ENCODE results near the gene MAP6. TPM values are rescaled to one million over a fixed set of nuclear protein-coding genes. Genes with fewer than 3 reads are reported as not detected.

Gene MAP6
- total and polyA plus RNA-seq, 12 donors = 1.2 to 9.1 (median 5.8) TPM

GRCh38 chr11:75554258-75555022 is 114.4 kb downstream of the MAP6 start:
- ATAC-seq (peak; percentile 87 to 95 (median 93)), DNase-seq (peak; percentile 93 to 94)
- TF ChIP-seq, protein P1, sequence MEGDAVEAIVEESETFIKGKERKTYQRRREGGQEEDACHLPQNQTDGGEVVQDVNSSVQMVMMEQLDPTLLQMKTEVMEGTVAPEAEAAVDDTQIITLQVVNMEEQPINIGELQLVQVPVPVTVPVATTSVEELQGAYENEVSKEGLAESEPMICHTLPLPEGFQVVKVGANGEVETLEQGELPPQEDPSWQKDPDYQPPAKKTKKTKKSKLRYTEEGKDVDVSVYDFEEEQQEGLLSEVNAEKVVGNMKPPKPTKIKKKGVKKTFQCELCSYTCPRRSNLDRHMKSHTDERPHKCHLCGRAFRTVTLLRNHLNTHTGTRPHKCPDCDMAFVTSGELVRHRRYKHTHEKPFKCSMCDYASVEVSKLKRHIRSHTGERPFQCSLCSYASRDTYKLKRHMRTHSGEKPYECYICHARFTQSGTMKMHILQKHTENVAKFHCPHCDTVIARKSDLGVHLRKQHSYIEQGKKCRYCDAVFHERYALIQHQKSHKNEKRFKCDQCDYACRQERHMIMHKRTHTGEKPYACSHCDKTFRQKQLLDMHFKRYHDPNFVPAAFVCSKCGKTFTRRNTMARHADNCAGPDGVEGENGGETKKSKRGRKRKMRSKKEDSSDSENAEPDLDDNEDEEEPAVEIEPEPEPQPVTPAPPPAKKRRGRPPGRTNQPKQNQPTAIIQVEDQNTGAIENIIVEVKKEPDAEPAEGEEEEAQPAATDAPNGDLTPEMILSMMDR (IDR thresholded peaks at IDR 0.05) = no peak
- Histone ChIP-seq H3K9me3 (no peaks in the 10 kb centered on the region), H3K27ac (peak overlapping the region; percentile 52 to 98 (median 92)), H3K36me3 (no peaks in the 10 kb centered on the region), H3K4me1 (peaks cover 13 to 58% (median 47%) of the 10 kb centered on the region in 9 donors), H3K27me3 (no peaks in the 10 kb centered on the region), H3K4me3 (peak overlapping the region in 7 of 10 donors; percentile 8 to 42 (median 34))
- intact Hi-C loops (cut with DNase I) = loop anchor here in 2 of 10 donors (5.0 to 10.0 kb wide), 2 partner anchors 113 to 590 kb away; partner anchors contain the start of gene MAP6 (in 1 of the 2)
- 11 to 19% methylated on average over 21 of the region's 21 CpGs for WGBS, 2 donors

DNA sequence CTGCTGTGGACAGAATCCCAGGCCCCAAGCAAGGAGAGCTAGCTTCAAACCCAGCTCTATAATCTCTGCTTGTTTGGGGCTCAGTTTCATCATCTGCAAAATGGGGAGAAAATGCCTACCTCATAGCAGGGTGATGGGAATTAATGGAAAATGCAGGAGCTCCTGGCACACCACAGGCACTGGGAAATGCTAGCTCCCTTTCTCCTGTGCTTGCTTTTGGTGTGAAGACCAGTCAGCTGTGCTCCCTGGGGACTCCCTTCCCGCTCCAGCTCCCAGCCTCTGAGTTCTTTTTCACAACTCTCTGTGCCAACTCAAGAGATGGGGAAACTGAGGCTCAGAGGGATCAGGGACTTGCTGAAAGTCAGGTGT is 115.0 kb downstream of the MAP6 start:
- H3K4me3 ChIP-seq = peak overlapping the region in 3 of 10 donors; percentile 4 to 42 (median 39)
- TF ChIP-seq, protein P1 (IDR thresholded peaks at IDR 0.05) = no peak
- no peaks in the 10 kb centered on the region for H3K36me3 ChIP-seq
- 19 to 21% methylated on average over 1 of the region's 1 CpG for WGBS, 2 donors
- no peaks in the 10 kb centered on the region for H3K9me3 ChIP-seq
- peaks cover 13 to 52% (median 42%) of the 10 kb centered on the region in 9 donors for H3K4me1 ChIP-seq
- H3K27ac ChIP-seq = peak overlapping the region in 9 of 10 donors; percentile 82 to 98 (median 93)
- no peaks in the 10 kb centered on the region for H3K27me3 ChIP-seq
- ATAC-seq = peak in 1 of 8 donors; percentile 13
- intact Hi-C loops (cut with DNase I) = loop anchor here in 2 of 10 donors (5.0 to 10.0 kb wide), 2 partner anchors 113 to 591 kb away; partner anchors contain the start of gene MAP6 (in 1 of the 2)
- DNase-seq = no peak

- Histone ChIP-seq H3K27ac (peak overlapping the region in 9 of 10 donors; percentile 82 to 98 (median 93)), H3K27me3 (no peaks in the 10 kb centered on the region), H3K4me1 (peaks cover 13 to 45% (median 35%) of the 10 kb centered on the region in 9 donors), H3K36me3 (no peaks in the 10 kb centered on the region), H3K4me3 (no peak overlapping the region), H3K9me3 (no peaks in the 10 kb centered on the region)
- intact Hi-C loops (cut with DNase I) = loop anchor here in 2 of 10 donors (5.0 to 10.0 kb wide), 2 partner anchors 114 to 592 kb away; partner anchors contain the start of gene MAP6 (in 1 of the 2)
- ATAC-seq = no peak
- TF ChIP-seq, protein P1 (IDR thresholded peaks at IDR 0.05) = no peak
- DNase-seq = no peak
- 88 to 91% methylated on average over 6 of the region's 6 CpGs for WGBS, 2 donors
Measured at GRCh38 chr11:75553182-75553581, 115.7 kb downstream of the MAP6 start.

DNA sequence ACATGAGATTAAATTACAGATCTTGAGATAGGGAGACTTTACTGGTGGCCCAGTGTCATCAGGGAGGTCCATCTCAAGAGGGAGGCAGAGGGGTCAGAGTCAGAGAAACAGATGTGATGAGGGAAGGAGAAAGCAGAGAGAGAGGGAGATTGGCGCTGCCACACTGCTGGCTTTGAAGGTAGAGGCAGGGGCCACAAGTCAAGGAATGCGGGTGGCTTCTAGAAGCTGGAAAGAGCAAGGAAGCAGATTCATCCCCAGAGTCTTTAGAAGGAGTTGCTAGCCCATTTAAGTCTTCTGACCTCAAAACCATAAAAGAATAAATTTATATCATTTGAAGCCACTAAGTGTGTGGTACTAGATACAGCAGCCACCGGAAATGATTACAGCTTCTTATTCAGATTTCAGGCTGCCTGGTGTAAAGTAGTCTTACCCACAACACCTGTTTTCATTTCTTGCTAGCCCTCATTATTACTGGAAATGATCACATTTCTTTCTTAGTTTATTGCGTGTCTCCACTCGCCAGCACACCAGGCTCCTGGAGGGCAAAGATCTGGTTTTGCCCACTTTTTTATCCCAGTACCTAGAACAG is 119.4 kb downstream of the MAP6 start:
- no peak for ATAC-seq
- TF ChIP-seq, protein P1 (IDR thresholded peaks at IDR 0.05) = no peak
- WGBS, 2 donors = 98 to 99% methylated on average over 5 of the region's 5 CpGs

More for the DNA sequence above, 119.4 kb downstream of the MAP6 start:
- Histone ChIP-seq H3K4me3 (no peak overlapping the region), H3K4me1 (peaks cover 9 to 23% (median 19%) of the 10 kb centered on the region in 9 donors), H3K9me3 (no peaks in the 10 kb centered on the region), H3K27me3 (no peaks in the 10 kb centered on the region), H3K36me3 (no peaks in the 10 kb centered on the region), H3K27ac (no peak overlapping the region)
- DNase-seq = no peak
- intact Hi-C loops (cut with DNase I) = loop anchor here in 9 of 10 donors (2.0 to 10.0 kb wide), 10 partner anchors 27 to 775 kb away; partner anchors contain the start of genes DGAT2 (in 2 of the 9) and MAP6 (in 1 of the 9)
